HCT116 (cell line): Measurements from ENCODE around the gene ZBED5. TPM values are rescaled to one million over a fixed set of nuclear protein-coding genes. Genes with fewer than 3 reads are reported as not detected.

Source experiments
- ATAC-seq: fragments of 200-7000 bp; cut with Tn5 transposase; 2 replicates; pipeline ENCODE4 v1.9.1; 2020; ENCODE audit warnings: mild to moderate bottlenecking, moderate library complexity
- BruUV-seq: library from RNA; stranded (reverse); fragments of 400-500 nt; replicated peaks from 2 replicates; lab custom pipeline; 2021; lab: Mats Ljungman, UMichigan
- CTCF ChIA-PET: fragments of 300-600 bp; sonication (Branson Sonifier 250); formaldehyde crosslinking; loops from one replicate; lab custom pipeline; 2021; ENCODE audit warnings: antibody characterized with exemption; lab: Charles Lee
- POLR2A ChIA-PET: fragments of 300-600, 350-600 bp; sonication (Branson Sonifier 250); formaldehyde crosslinking; loops from one replicate; lab custom pipeline; 2021; ENCODE audit warnings: antibody characterized with exemption; lab: Charles Lee
- RAD21 ChIA-PET, 2 experiments: fragments of 300-600 bp; sonication (Branson Sonifier 250); formaldehyde crosslinking; loops; one replicate each; lab custom pipeline; 2023; ENCODE audit warnings: low total read pairs in 2 of 2; ENCODE audit not compliant: uncharacterized antibody in 2 of 2, unreplicated experiment in 2 of 2, low non-redundant PET in 1 of 2; lab: Charles Lee
- DNase-seq: peaks from one replicate; pipeline ENCODE4 v3.0.0-alpha.2; 2010; ENCODE audit warnings: low read depth, low spot score
- H2AFZ ChIP-seq: fragments of 200-600 bp; shearing (Covaris generic), sonication (generic); 2 replicates; pipeline ENCODE4 v1.6.1; 2017; ENCODE audit warnings: low read depth, mixed run types, mixed read lengths, antibody characterized with exemption, low read length; ENCODE audit not compliant: poor library complexity, severe bottlenecking
- H3K27ac ChIP-seq: 2 replicates; pipeline ENCODE4 v1.5.1; 2012; ENCODE audit warnings: low read depth, low read length
- H3K27me3 ChIP-seq: fragments of 200-600 bp; sonication (generic); 2 replicates; pipeline ENCODE4 v1.6.1; 2016; ENCODE audit warnings: mixed run types, low read length, mixed read lengths; ENCODE audit not compliant: insufficient read depth
- H3K36me3 ChIP-seq, 2 experiments: fragments of 200-500 bp in 1 of 2; fragments of 200-600 bp in 1 of 2; sonication (Bioruptor generic) in 1 of 2; sonication (generic) in 1 of 2; 2 replicates each; pipeline versions ENCODE4 v1.5.1 to v1.6.1; 2014 to 2016; ENCODE audit warnings: low read length in 2 of 2, inconsistent platforms in 1 of 2, mixed read lengths in 1 of 2, mixed run types in 1 of 2; ENCODE audit not compliant: insufficient read depth in 2 of 2, control insufficient read depth in 1 of 2
- H3K4me1 ChIP-seq, 2 experiments: fragments of 200-600 bp in 1 of 2; sonication (generic) in 1 of 2; 2 replicates each; pipeline versions ENCODE4 v1.5.1 to v1.6.1; 2012 to 2017; ENCODE audit warnings: low read length in 2 of 2, inconsistent platforms in 1 of 2, mild to moderate bottlenecking in 1 of 2, mixed read lengths in 1 of 2, mixed run types in 1 of 2, moderate library complexity in 1 of 2; ENCODE audit not compliant: insufficient read depth in 2 of 2, control insufficient read depth in 1 of 2
- H3K4me2 ChIP-seq: fragments of 200-600 bp; sonication (generic); 2 replicates; pipeline ENCODE4 v1.6.1; 2017; ENCODE audit warnings: mixed run types, low read length, mixed read lengths
- H3K4me3 ChIP-seq, 2 experiments: fragments of 200-600 bp in 1 of 2; sonication (generic) in 1 of 2; replicated peaks in 1 of 2; 2 replicates each; pipeline ENCODE4 v1.5.1; 2011 to 2016; ENCODE audit warnings: low read length in 2 of 2, control low read depth in 1 of 2, low read depth in 1 of 2, mild to moderate bottlenecking in 1 of 2, mixed read lengths in 1 of 2, mixed run types in 1 of 2
- H3K79me2 ChIP-seq: fragments of 200-600 bp; sonication (generic); 2 replicates; pipeline ENCODE4 v1.6.1; 2017; ENCODE audit warnings: mild to moderate bottlenecking, mixed run types, low read length, moderate library complexity, mixed read lengths; ENCODE audit not compliant: insufficient read depth
- H3K9ac ChIP-seq: fragments of 200-600 bp; sonication (generic); 2 replicates; pipeline ENCODE4 v1.6.1; 2016; ENCODE audit warnings: low read length, mixed read lengths
- H3K9me2 ChIP-seq: fragments of 200-600 bp; sonication (generic), shearing (Covaris generic); 2 replicates; pipeline ENCODE4 v1.6.1; 2017; ENCODE audit warnings: mixed run types, mild to moderate bottlenecking, moderate library complexity; ENCODE audit not compliant: insufficient read depth
- H3K9me3 ChIP-seq, 2 experiments: fragments of 200-500 bp in 1 of 2; fragments of 200-600 bp in 1 of 2; sonication (Bioruptor generic) in 1 of 2; sonication (generic) in 1 of 2; 2 replicates each; pipeline ENCODE4 v1.6.1; 2014 to 2017; ENCODE audit warnings: low read length in 2 of 2, mixed read lengths in 2 of 2, inconsistent platforms in 1 of 2, low read depth in 1 of 2, mild to moderate bottlenecking in 1 of 2, mixed run types in 1 of 2, moderate library complexity in 1 of 2; ENCODE audit not compliant: control insufficient read depth in 1 of 2, insufficient read depth in 1 of 2
- H4K20me1 ChIP-seq: fragments of 200-600 bp; sonication (generic), shearing (Covaris generic); 2 replicates; pipeline ENCODE4 v1.6.1; 2017; ENCODE audit warnings: mixed run types, mild to moderate bottlenecking, moderate library complexity; ENCODE audit not compliant: insufficient read depth
- CBX3 ChIP-seq: IDR thresholded peaks from 2 replicates; pipeline ENCODE4 v1.6.1; 2012; ENCODE audit warnings: low read depth
- CEBPB ChIP-seq: IDR thresholded peaks from 2 replicates; pipeline ENCODE4 v1.6.1; 2012; ENCODE audit warnings: low read depth
- CTCF ChIP-seq, 3 experiments: fragments of 200-600 bp in 1 of 3; sonication (generic) in 1 of 3; IDR thresholded peaks in 2 of 3; conservative IDR thresholded peaks in 1 of 3; 2 replicates each; pipeline ENCODE4 v1.5.1; 2012 to 2017; ENCODE audit warnings: low read depth in 2 of 3, low read length in 2 of 3, antibody characterized with exemption in 1 of 3, borderline replicate concordance in 1 of 3, control low read depth in 1 of 3, mild to moderate bottlenecking in 1 of 3, mixed read lengths in 1 of 3, mixed run types in 1 of 3, moderate library complexity in 1 of 3; ENCODE audit not compliant: insufficient read depth in 1 of 3
- ELF1 ChIP-seq: IDR thresholded peaks from 2 replicates; pipeline ENCODE4 v1.6.1; 2012; ENCODE audit warnings: low read depth, borderline replicate concordance
- EZH2 ChIP-seq: fragments of 200-600 bp; sonication (generic); IDR thresholded peaks from 2 replicates; pipeline ENCODE4 v1.6.1; 2017; ENCODE audit warnings: antibody characterized with exemption, mixed run types
- EZH2phosphoT487 ChIP-seq: fragments of 200-600 bp; IDR thresholded peaks from 2 replicates; pipeline ENCODE4 v1.6.1; 2018; ENCODE audit warnings: antibody characterized with exemption, borderline replicate concordance
- FOSL1 ChIP-seq: IDR thresholded peaks from 2 replicates; pipeline ENCODE4 v1.6.1; 2012; ENCODE audit warnings: low read depth
- JUND ChIP-seq: IDR thresholded peaks from 2 replicates; pipeline ENCODE4 v1.6.1; 2012
- POLR2A ChIP-seq: IDR thresholded peaks from 2 replicates; pipeline ENCODE4 v1.7.0; 2011; ENCODE audit warnings: borderline replicate concordance; ENCODE audit not compliant: insufficient read depth, insufficient read length; ENCODE audit errors: extremely low read depth
- POLR2AphosphoS5 ChIP-seq: IDR thresholded peaks from 2 replicates; pipeline ENCODE4 v1.6.1; 2011; ENCODE audit warnings: mild to moderate bottlenecking, low read depth, low read length, moderate library complexity
- SIN3A ChIP-seq: IDR thresholded peaks from 2 replicates; pipeline ENCODE4 v1.6.1; 2012; ENCODE audit warnings: low read depth
- SP1 ChIP-seq: IDR thresholded peaks from 2 replicates; pipeline ENCODE4 v1.6.1; 2012; ENCODE audit warnings: low read depth
- SRF ChIP-seq: IDR thresholded peaks from 2 replicates; pipeline ENCODE4 v1.6.1; 2012; ENCODE audit warnings: low read depth
- TCF7L2 ChIP-seq: IDR thresholded peaks from 2 replicates; pipeline ENCODE4 v1.7.0; 2011; ENCODE audit warnings: borderline replicate concordance, inconsistent platforms; ENCODE audit not compliant: insufficient read depth, insufficient read length; ENCODE audit errors: extremely low read depth
- ZFX ChIP-seq: fragments of 450-650 bp; IDR thresholded peaks from 2 replicates; pipeline ENCODE4 v1.6.1; 2017
- intact Hi-C: fragments of 100-400 bp; cut with micrococcal nuclease; formaldehyde crosslinking; loops from 2 replicates; pipeline ENCODE4 v1.10.0; 2022
- total RNA-seq: library from RNA; stranded (reverse); gene quantifications from one replicate; pipeline ENCODE4 v1.2.1, GENCODE V29; 2021; ENCODE audit not compliant: unreplicated experiment
- TF ChIP-seq, protein P1 (sequence below): IDR thresholded peaks from 2 replicates; pipeline ENCODE4 v1.6.1; 2012

ZBED5 gene
- total RNA-seq, 1 experiment from 2014 or later, result 26.8 TPM

- TF ChIP-seq EZH2, result no peak
- TF ChIP-seq, protein P1, sequence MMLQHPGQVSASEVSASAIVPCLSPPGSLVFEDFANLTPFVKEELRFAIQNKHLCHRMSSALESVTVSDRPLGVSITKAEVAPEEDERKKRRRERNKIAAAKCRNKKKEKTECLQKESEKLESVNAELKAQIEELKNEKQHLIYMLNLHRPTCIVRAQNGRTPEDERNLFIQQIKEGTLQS, result no peak
These were observed 979 bp downstream of the ZBED5 start (continued) for GRCh38 chr11:10856689-10857458.

- no peak for DNase-seq
- peaks cover 53% of the 10 kb centered on the region for H3K79me2 ChIP-seq
- no peaks in the 10 kb centered on the region for H3K9me3 ChIP-seq
- ChIA-PET RAD21 (no interaction called here), CTCF (no interaction called here)
- no peak overlapping the region for H3K27ac ChIP-seq
- H3K4me2 ChIP-seq, result no peak overlapping the region
- H4K20me1 ChIP-seq, result no peaks in the 10 kb centered on the region
- H3K4me3 ChIP-seq, result no peak overlapping the region
- no TSS peak for BruUV-seq
- no peaks in the 10 kb centered on the region for H3K27me3 ChIP-seq
- no peaks in the 10 kb centered on the region for H3K9me2 ChIP-seq
- no peak overlapping the region for H2AFZ ChIP-seq
- H3K9ac ChIP-seq, result no peak overlapping the region
- peaks cover 0 to 21% of the 10 kb centered on the region in 2 experiments; a peak in 2 of 4 replicates for H3K4me1 ChIP-seq
- intact Hi-C loops, result loop anchor here (5.0 kb wide), 1 partner anchor 77 kb away; no protein-coding TSS in a partner anchor
- peaks cover 22 to 34% of the 10 kb centered on the region in 2 experiments for H3K36me3 ChIP-seq
- no peak for TF ChIP-seq SP1
- no peak for TF ChIP-seq SRF
- TF ChIP-seq JUND, result no peak
- TF ChIP-seq EZH2, result no peak
- TF ChIP-seq TCF7L2, result no peak
- no peak for TF ChIP-seq CBX3
- TF ChIP-seq EZH2phosphoT487, result no peak
- no peak for TF ChIP-seq ZFX
- no peak for TF ChIP-seq CEBPB
- no peak for TF ChIP-seq ELF1
- no peak for TF ChIP-seq FOSL1
- TF ChIP-seq POLR2A, result no peak
- TF ChIP-seq SIN3A, result no peak
- no peak for TF ChIP-seq CTCF (IDR thresholded peaks at IDR 0.05 in 2 of 3, conservative IDR thresholded peaks at IDR 0.05 in 1 of 3; ENCODE audit: borderline replicate concordance in 1 of 3, insufficient read depth in 1 of 3, low read depth in 2 of 3, low read length in 2 of 3)
- no peak for TF ChIP-seq POLR2AphosphoS5
- TF ChIP-seq, all 23 proteins: peak for 0
- POLR2A ChIA-PET, result no interaction called here
- no peak for ATAC-seq
These were observed 2.6 kb downstream of the ZBED5 start for GRCh38 chr11:10855295-10855694.
